Right atrium auricular region (tissue), 2 donors: ENCODE results near the gene GFER. TPM values are rescaled to one million over a fixed set of nuclear protein-coding genes. Genes with fewer than 3 reads are reported as not detected.

ENCODE experiments used
- DNase-seq: peaks from one replicate; pipeline ENCODE4 v3.0.0-alpha.2; 2019; ENCODE audit warnings: low spot score
- H3K27ac ChIP-seq, 2 donors: fragments of 200-600 bp; sonication (generic); 1 replicate in 1 of 2; 2 replicates in 1 of 2; pipeline ENCODE4 v1.5.1; 2016 to 2019
- H3K27me3 ChIP-seq, 2 donors: fragments of 200-600 bp; sonication (generic); one replicate each; pipeline versions ENCODE4 v1.5.1 to v1.6.0; 2017 to 2019
- H3K36me3 ChIP-seq: fragments of 200-600 bp; sonication (generic); one replicate; pipeline ENCODE4 v1.5.1; 2016
- H3K4me1 ChIP-seq, 2 donors: fragments of 200-600 bp; sonication (generic); one replicate each; pipeline versions ENCODE4 v1.5.1 to v1.6.0; 2017 to 2019
- H3K4me3 ChIP-seq, 2 donors: fragments of 200-600 bp; sonication (generic); 1 replicate in 1 of 2; 2 replicates in 1 of 2; pipeline ENCODE4 v1.5.1; 2017 to 2019; ENCODE audit warnings: mild to moderate bottlenecking in 1 of 2, moderate library complexity in 1 of 2
- H3K9me3 ChIP-seq, 2 donors: fragments of 200-600 bp; sonication (generic); one replicate each; pipeline ENCODE4 v1.5.1; 2019
- CTCF ChIP-seq, 2 donors: fragments of 200-600 bp; sonication (generic); IDR thresholded peaks; one replicate each; pipeline ENCODE4 v1.5.1; 2019; ENCODE audit warnings: antibody characterized with exemption in 2 of 2
- total RNA-seq, 2 donors: library from RNA; depleted of rRNA; stranded (reverse); fragments of >200 nt; gene quantifications; one replicate each; pipeline ENCODE4 v1.1.0, GENCODE V29; 2016

GFER gene
- total RNA-seq, 2 donors from 2014 or later = 11.9 to 12.6 TPM

GRCh38 chr16:1993731-1994131 is 9.7 kb downstream of the GFER start:
- H3K4me3 ChIP-seq = no peak overlapping the region
- H3K27ac ChIP-seq = no peak overlapping the region
- H3K27me3 ChIP-seq = peaks cover 16 to 24% of the 10 kb centered on the region in 2 donors
- no peak for TF ChIP-seq CTCF (IDR thresholded peaks at IDR 0.05)
- H3K9me3 ChIP-seq = no peaks in the 10 kb centered on the region
- peaks cover 0 to 33% of the 10 kb centered on the region in 2 donors for H3K4me1 ChIP-seq
- no peak for DNase-seq
- H3K36me3 ChIP-seq = peaks cover 13% of the 10 kb centered on the region

GRCh38 chr16:1997494-1998359 is 13.7 kb downstream of the GFER start:
- TF ChIP-seq CTCF (IDR thresholded peaks at IDR 0.05) = no peak
- Histone ChIP-seq H3K4me1 (no peaks in the 10 kb centered on the region), H3K27me3 (no peaks in the 10 kb centered on the region), H3K4me3 (no peak overlapping the region), H3K36me3 (peaks cover 51% of the 10 kb centered on the region), H3K9me3 (no peaks in the 10 kb centered on the region), H3K27ac (no peak overlapping the region)
- no peak for DNase-seq

GRCh38 chr16:1998360-1998835 is 14.4 kb downstream of the GFER start:
- Histone ChIP-seq H3K27me3 (no peaks in the 10 kb centered on the region), H3K9me3 (no peaks in the 10 kb centered on the region), H3K27ac (no peak overlapping the region), H3K4me3 (no peak overlapping the region), H3K36me3 (peaks cover 58% of the 10 kb centered on the region), H3K4me1 (peaks cover 0 to under 1% of the 10 kb centered on the region in 2 donors)
- no peak for TF ChIP-seq CTCF (IDR thresholded peaks at IDR 0.05)
- no peak for DNase-seq

GRCh38 chr16:1998852-1999801 is 15.1 kb downstream of the GFER start:
- no peak overlapping the region for H3K27ac ChIP-seq
- no peak for TF ChIP-seq CTCF (IDR thresholded peaks at IDR 0.05)
- H3K4me3 ChIP-seq = no peak overlapping the region
- H3K36me3 ChIP-seq = peaks cover 58% of the 10 kb centered on the region
- H3K4me1 ChIP-seq = peaks cover 0 to 8% of the 10 kb centered on the region in 2 donors
- no peaks in the 10 kb centered on the region for H3K27me3 ChIP-seq
- DNase-seq = no peak
- no peaks in the 10 kb centered on the region for H3K9me3 ChIP-seq

- Histone ChIP-seq H3K27ac (no peak overlapping the region), H3K9me3 (no peaks in the 10 kb centered on the region), H3K4me1 (peaks cover 0 to 17% of the 10 kb centered on the region in 2 donors), H3K27me3 (no peaks in the 10 kb centered on the region), H3K4me3 (no peak overlapping the region), H3K36me3 (peaks cover 58% of the 10 kb centered on the region)
- no peak for TF ChIP-seq CTCF (IDR thresholded peaks at IDR 0.05)
- DNase-seq = no peak
These were observed 16.0 kb downstream of the GFER start for GRCh38 chr16:1999866-2000514.
